WTC11 (cell line): Measurements from ENCODE around the gene RBM47. TPM values are rescaled to one million over a fixed set of nuclear protein-coding genes. Genes with fewer than 3 reads are reported as not detected.

Experiments used
- ATAC-seq: fragments of 200-7000 bp; cut with Tn5 transposase; 2 replicates; pipeline ENCODE4 v1.10.0; 2021; ENCODE audit warnings: mild to moderate bottlenecking, moderate library complexity
- CTCF ChIA-PET: fragments of 300-600 bp; sonication (Branson Sonifier 250); formaldehyde crosslinking; loops from one replicate; lab custom pipeline; 2021; ENCODE audit warnings: antibody characterized with exemption; lab: Charles Lee
- POLR2A ChIA-PET: fragments of 350-600 bp; sonication (Branson Sonifier 250); formaldehyde crosslinking; loops from one replicate; lab custom pipeline; 2021; ENCODE audit warnings: antibody characterized with exemption; lab: Charles Lee
- DNase-seq: peaks from one replicate; pipeline ENCODE4 v3.0.0; 2021; ENCODE audit warnings: low spot score
- H3K27ac Mint-ChIP-seq: 2 replicates; pipeline ENCODE4 v1.8.0; 2021; ENCODE audit warnings: mixed read lengths
- H3K27me3 Mint-ChIP-seq: 2 replicates; pipeline ENCODE4 v1.8.0; 2021; ENCODE audit warnings: low read depth, mild to moderate bottlenecking, moderate library complexity, mixed read lengths
- H3K36me3 Mint-ChIP-seq: 2 replicates; pipeline ENCODE4 v1.8.0; 2021; ENCODE audit warnings: mixed read lengths
- H3K4me1 Mint-ChIP-seq: 2 replicates; pipeline ENCODE4 v1.8.0; 2022; ENCODE audit warnings: mixed read lengths
- H3K4me3 Mint-ChIP-seq: 2 replicates; pipeline ENCODE4 v1.8.0; 2021; ENCODE audit warnings: mild to moderate bottlenecking, moderate library complexity, mixed read lengths
- H3K9me3 Mint-ChIP-seq: 2 replicates; pipeline ENCODE4 v1.8.0; 2021; ENCODE audit warnings: mixed read lengths
- CBFB ChIP-seq: sonication (generic); formaldehyde crosslinking; IDR thresholded peaks from 2 replicates; pipeline ENCODE4 v1.8.1; 2022; ENCODE audit warnings: mild to moderate bottlenecking, low read depth, missing genetic modification reagents
- ELF4 ChIP-seq: sonication (generic); formaldehyde crosslinking; IDR thresholded peaks from 2 replicates; pipeline ENCODE4 v1.8.1; 2022; ENCODE audit warnings: low read depth, mild to moderate bottlenecking, moderate library complexity, missing genetic modification reagents
- FOXP1 ChIP-seq: sonication (generic); formaldehyde crosslinking; IDR thresholded peaks from 2 replicates; pipeline ENCODE4 v1.8.0; 2022; ENCODE audit warnings: missing genetic modification reagents, mild to moderate bottlenecking, moderate library complexity, borderline replicate concordance
- GRHL2 ChIP-seq: fragments of 250-450 bp; sonication (Bioruptor Pico); IDR thresholded peaks from 2 replicates; pipeline ENCODE4 v1.8.0; 2022; ENCODE audit warnings: mild to moderate bottlenecking, moderate library complexity; ENCODE audit not compliant: insufficient replicate concordance, severe bottlenecking
- TEAD1 ChIP-seq: sonication (generic); formaldehyde crosslinking; IDR thresholded peaks from 2 replicates; pipeline ENCODE4 v1.8.0; 2022; ENCODE audit warnings: mild to moderate bottlenecking, missing genetic modification reagents
- ZBTB21 ChIP-seq: sonication (generic); formaldehyde crosslinking; IDR thresholded peaks from 2 replicates; pipeline ENCODE4 v1.8.1; 2023; ENCODE audit warnings: mild to moderate bottlenecking, missing genetic modification reagents, borderline replicate concordance
- ZNF121 ChIP-seq: sonication (generic); formaldehyde crosslinking; IDR thresholded peaks from 2 replicates; pipeline ENCODE4 v1.8.0; 2023; ENCODE audit warnings: missing genetic modification reagents
- ZNF138 ChIP-seq: sonication (generic); formaldehyde crosslinking; conservative IDR thresholded peaks from 2 replicates; pipeline ENCODE4 v1.8.1; 2022; ENCODE audit warnings: mild to moderate bottlenecking, moderate library complexity, missing genetic modification reagents
- ZNF219 ChIP-seq: sonication (generic); formaldehyde crosslinking; IDR thresholded peaks from 2 replicates; pipeline ENCODE4 v1.8.0; 2023; ENCODE audit warnings: missing genetic modification reagents, mild to moderate bottlenecking, borderline replicate concordance
- total RNA-seq: library from RNA; stranded (reverse); gene quantifications from 3 replicates; pipeline ENCODE4 v1.2.3, GENCODE V29; 2021
- TF ChIP-seq, protein P1 (sequence below): sonication (generic); formaldehyde crosslinking; IDR thresholded peaks from 2 replicates; pipeline ENCODE4 v1.8.1; 2022; ENCODE audit warnings: missing genetic modification reagents, borderline replicate concordance
- TF ChIP-seq, protein P2 (sequence below): fragments of 250-450 bp; sonication (Bioruptor Pico); IDR thresholded peaks from 2 replicates; pipeline ENCODE4 v1.8.0; 2021; ENCODE audit warnings: mild to moderate bottlenecking
- TF ChIP-seq, protein P3 (sequence below): sonication (generic); formaldehyde crosslinking; IDR thresholded peaks from 2 replicates; pipeline ENCODE4 v1.8.1; 2023; ENCODE audit warnings: mild to moderate bottlenecking, missing genetic modification reagents, moderate library complexity
- TF ChIP-seq, protein P4 (sequence below): sonication (generic); formaldehyde crosslinking; IDR thresholded peaks from 2 replicates; pipeline ENCODE4 v1.8.0; 2022; ENCODE audit warnings: mild to moderate bottlenecking, missing genetic modification reagents
- TF ChIP-seq, protein P5 (sequence below): sonication (generic); formaldehyde crosslinking; IDR thresholded peaks from 2 replicates; pipeline ENCODE4 v1.8.1; 2023; ENCODE audit warnings: mild to moderate bottlenecking, missing genetic modification reagents, moderate library complexity
- TF ChIP-seq, protein P6 (sequence below): sonication (generic); formaldehyde crosslinking; IDR thresholded peaks from 2 replicates; pipeline ENCODE4 v1.8.0; 2022; ENCODE audit warnings: mild to moderate bottlenecking, missing genetic modification reagents

RBM47 gene
- total RNA-seq, 1 experiment from 2014 or later = 97.9 TPM

DNA sequence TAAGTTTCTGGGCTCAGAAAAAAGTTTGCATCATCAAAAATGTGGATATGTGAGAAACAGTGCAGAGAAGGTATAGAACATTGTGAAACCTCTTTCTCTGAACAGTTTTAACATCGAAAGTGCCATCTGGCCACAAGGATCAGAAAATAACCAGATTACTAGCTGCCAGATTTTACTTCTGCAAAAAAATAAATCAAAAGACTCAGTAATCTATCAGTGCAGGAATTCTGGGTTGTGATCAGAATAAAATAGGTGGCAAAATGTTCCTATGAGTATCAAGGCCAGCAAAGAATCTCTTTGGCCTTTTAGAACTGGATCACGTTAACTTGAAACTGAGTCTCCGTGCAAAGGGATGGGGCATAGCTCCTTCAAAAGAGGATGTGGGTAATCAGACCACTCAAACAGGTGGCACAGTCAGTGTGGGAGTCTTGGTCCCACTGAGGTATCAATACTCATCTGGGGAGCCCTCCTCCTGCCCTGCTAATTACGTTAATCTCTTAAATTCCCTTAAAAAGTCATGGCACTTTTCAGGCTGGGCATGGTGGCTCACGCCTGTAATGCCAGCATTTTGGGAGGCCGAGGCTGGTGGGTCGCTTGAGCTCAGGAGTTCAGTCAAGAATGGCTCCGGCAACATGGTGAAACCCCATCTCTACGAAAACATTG is 26.7 kb upstream of the RBM47 start (continued):
- no peak for TF ChIP-seq ELF4 (CRISPR knock-in tag)
- no peak for TF ChIP-seq ZBTB21 (CRISPR knock-in tag)

DNA sequence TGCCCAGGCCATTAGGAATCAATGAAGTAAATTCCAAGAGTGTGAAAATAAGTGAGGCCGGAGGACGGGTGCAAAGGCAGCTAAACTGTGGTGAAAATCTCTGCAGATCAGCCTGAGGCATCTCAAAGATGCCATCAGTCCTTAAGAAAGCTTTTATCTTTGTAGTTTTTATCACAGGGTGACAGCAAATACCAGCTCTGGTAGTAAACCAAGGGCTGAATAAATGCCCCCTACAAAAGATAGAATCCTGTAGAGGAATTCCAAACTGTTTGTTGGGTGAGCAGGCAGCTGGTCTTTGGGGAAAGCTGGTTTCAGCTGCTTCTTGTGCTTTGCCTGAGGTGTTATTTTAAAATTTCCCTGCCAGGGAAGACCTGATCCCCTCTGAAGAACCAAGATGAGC is 21.6 kb upstream of the RBM47 start:
- Mint-ChIP-seq H3K27me3 (no peaks in the 10 kb centered on the region), H3K4me1 (peaks cover 28% of the 10 kb centered on the region)
- no peak for DNase-seq
- TF ChIP-seq ZBTB21 (CRISPR knock-in tag) (no peak), TEAD1 (no peak), CBFB (CRISPR knock-in tag) (no peak), ZNF219 (CRISPR knock-in tag) (no peak)
- TF ChIP-seq, protein P1, sequence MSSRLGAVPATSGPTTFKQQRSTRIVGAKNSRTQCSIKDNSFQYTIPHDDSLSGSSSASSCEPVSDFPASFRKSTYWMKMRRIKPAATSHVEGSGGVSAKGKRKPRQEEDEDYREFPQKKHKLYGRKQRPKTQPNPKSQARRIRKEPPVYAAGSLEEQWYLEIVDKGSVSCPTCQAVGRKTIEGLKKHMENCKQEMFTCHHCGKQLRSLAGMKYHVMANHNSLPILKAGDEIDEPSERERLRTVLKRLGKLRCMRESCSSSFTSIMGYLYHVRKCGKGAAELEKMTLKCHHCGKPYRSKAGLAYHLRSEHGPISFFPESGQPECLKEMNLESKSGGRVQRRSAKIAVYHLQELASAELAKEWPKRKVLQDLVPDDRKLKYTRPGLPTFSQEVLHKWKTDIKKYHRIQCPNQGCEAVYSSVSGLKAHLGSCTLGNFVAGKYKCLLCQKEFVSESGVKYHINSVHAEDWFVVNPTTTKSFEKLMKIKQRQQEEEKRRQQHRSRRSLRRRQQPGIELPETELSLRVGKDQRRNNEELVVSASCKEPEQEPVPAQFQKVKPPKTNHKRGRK (CRISPR knock-in tag) = no peak
- TF ChIP-seq, protein P2, sequence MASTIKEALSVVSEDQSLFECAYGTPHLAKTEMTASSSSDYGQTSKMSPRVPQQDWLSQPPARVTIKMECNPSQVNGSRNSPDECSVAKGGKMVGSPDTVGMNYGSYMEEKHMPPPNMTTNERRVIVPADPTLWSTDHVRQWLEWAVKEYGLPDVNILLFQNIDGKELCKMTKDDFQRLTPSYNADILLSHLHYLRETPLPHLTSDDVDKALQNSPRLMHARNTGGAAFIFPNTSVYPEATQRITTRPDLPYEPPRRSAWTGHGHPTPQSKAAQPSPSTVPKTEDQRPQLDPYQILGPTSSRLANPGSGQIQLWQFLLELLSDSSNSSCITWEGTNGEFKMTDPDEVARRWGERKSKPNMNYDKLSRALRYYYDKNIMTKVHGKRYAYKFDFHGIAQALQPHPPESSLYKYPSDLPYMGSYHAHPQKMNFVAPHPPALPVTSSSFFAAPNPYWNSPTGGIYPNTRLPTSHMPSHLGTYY (CRISPR knock-in tag) = no peak
- TF ChIP-seq, all 79 proteins: peak for 0
- H3K9me3 Mint-ChIP-seq = no peaks in the 10 kb centered on the region
- ATAC-seq = no peak; the same call in 1 of the 2 replicates
- CTCF ChIA-PET = interaction anchor here (1.2 kb wide), 1 partner anchor 190 kb away, joined by 3 read pairs; no protein-coding TSS in a partner anchor
- peak overlapping the region; percentile 75 for H3K27ac Mint-ChIP-seq
- no peak overlapping the region for H3K4me3 Mint-ChIP-seq
- no peaks in the 10 kb centered on the region for H3K36me3 Mint-ChIP-seq
- POLR2A ChIA-PET = no interaction called here

DNA sequence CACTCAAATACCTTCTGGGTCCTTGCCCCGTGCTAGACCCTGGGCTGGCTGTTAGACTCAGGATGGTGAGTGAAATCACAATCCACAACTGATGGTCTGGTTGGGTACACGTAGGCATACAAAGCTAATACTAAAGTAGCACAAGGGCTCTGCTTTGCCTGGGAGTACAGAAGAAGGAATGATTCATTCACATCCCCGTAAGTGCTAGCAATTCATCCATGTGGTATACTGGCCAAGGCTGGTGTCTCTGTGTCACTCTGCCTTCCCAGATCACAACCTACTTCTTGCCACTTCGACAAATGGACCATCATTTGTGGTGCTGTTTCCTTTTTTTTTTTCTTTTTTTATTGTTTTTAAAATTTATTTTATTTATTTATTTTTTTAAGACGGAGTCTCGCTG is 19.7 kb upstream of the RBM47 start:
- ChIA-PET CTCF (interaction anchor here (1.7 to 1.9 kb wide), 2 partner anchors 23 to 69 kb away, joined by 6 to 7 read pairs; no protein-coding TSS in a partner anchor), POLR2A (no interaction called here)
- no peaks in the 10 kb centered on the region for H3K36me3 Mint-ChIP-seq

DNA sequence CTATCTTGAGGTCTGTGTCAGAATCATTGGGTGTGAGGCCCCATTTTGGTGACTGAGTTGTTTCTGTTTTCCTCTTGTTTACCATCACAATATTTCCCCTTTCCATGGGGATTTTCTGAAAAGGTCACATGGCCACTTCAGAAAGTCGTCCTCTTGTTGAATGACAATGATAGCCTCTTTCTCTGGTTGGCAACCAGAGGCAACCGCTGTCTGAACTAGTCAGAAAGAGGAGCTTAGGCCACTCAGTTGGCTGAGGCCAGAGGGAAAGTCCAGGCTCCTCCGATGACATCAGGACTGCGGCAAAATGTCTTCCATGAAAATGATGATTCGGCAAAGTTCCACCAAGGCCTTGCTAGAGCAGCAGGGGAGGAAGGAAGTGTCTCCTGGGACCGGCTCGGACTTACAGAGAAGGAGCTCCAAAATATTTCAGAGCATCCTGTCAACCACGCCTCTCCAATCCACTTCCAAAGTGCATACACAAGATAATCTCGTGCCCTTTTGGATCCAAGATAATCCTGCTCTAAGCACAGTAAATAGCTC is 19.1 kb upstream of the RBM47 start:
- ATAC-seq (no peak; the same call in 1 of the 2 replicates), DNase-seq (no peak)
- ChIA-PET POLR2A (no interaction called here), CTCF (interaction anchor here (1.7 to 1.9 kb wide), 2 partner anchors 24 to 70 kb away, joined by 6 to 7 read pairs; no protein-coding TSS in a partner anchor)
- no peaks in the 10 kb centered on the region for H3K27me3 Mint-ChIP-seq
- TF ChIP-seq ZNF121 (CRISPR knock-in tag) = no peak
- TF ChIP-seq, protein P3, sequence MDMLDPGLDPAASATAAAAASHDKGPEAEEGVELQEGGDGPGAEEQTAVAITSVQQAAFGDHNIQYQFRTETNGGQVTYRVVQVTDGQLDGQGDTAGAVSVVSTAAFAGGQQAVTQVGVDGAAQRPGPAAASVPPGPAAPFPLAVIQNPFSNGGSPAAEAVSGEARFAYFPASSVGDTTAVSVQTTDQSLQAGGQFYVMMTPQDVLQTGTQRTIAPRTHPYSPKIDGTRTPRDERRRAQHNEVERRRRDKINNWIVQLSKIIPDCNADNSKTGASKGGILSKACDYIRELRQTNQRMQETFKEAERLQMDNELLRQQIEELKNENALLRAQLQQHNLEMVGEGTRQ (CRISPR knock-in tag) = peak; percentile 74
- TF ChIP-seq, protein P4, sequence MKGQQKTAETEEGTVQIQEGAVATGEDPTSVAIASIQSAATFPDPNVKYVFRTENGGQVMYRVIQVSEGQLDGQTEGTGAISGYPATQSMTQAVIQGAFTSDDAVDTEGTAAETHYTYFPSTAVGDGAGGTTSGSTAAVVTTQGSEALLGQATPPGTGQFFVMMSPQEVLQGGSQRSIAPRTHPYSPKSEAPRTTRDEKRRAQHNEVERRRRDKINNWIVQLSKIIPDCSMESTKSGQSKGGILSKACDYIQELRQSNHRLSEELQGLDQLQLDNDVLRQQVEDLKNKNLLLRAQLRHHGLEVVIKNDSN = peak; percentile 55; the same call in 1 of the 2 replicates
- TF ChIP-seq FOXP1 (CRISPR knock-in tag) = no peak
- TF ChIP-seq, all 79 proteins: peak for 2
- Mint-ChIP-seq H3K4me1 (peaks cover 28% of the 10 kb centered on the region), H3K36me3 (no peaks in the 10 kb centered on the region), H3K9me3 (no peaks in the 10 kb centered on the region), H3K27ac (peak overlapping the region; percentile 60), H3K4me3 (no peak overlapping the region)

More for the DNA sequence above, 19.7 kb upstream of the RBM47 start:
- H3K4me3 Mint-ChIP-seq = no peak overlapping the region
- H3K27me3 Mint-ChIP-seq = no peaks in the 10 kb centered on the region
- peaks cover 28% of the 10 kb centered on the region for H3K4me1 Mint-ChIP-seq
- TF ChIP-seq, protein P5, sequence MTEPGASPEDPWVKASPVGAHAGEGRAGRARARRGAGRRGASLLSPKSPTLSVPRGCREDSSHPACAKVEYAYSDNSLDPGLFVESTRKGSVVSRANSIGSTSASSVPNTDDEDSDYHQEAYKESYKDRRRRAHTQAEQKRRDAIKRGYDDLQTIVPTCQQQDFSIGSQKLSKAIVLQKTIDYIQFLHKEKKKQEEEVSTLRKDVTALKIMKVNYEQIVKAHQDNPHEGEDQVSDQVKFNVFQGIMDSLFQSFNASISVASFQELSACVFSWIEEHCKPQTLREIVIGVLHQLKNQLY (CRISPR knock-in tag) = no peak
- TF ChIP-seq, protein P6, sequence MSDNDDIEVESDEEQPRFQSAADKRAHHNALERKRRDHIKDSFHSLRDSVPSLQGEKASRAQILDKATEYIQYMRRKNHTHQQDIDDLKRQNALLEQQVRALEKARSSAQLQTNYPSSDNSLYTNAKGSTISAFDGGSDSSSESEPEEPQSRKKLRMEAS = no peak
- no peak for TF ChIP-seq GRHL2 (CRISPR knock-in tag)
- TF ChIP-seq ZNF138 = no peak
- ATAC-seq = no peak
- no peak overlapping the region for H3K27ac Mint-ChIP-seq
- H3K9me3 Mint-ChIP-seq = no peaks in the 10 kb centered on the region
- no peak for DNase-seq
